ENCODE results near the gene APP.
"Not testable (repeated sequence)": the region's sequence is repeated elsewhere in the genome, so short reads cannot be mapped to it uniquely, and the experiment has no call there.

Gene APP

DNA sequence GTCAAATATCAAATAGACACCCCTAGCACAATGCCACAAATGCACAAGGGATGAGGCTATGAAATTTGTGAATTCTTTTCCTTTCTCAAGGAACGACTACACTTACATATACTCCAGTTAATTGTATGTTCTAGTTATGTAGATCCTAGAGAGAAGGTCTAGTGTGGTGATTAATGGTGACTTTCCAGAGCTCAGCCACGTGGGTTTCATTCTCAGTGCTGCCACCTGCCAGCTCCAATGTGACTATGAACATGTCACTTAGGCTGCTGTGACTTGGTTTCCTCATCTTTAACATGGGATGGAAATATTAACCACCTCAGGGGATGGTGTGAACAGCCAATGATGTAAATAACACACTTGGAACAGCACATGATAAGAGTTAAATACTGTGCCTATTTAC is 138.3 kb downstream of the APP start:
- H3K9me3 Mint-ChIP-seq, result no peaks in the 10 kb centered on the region

DNA sequence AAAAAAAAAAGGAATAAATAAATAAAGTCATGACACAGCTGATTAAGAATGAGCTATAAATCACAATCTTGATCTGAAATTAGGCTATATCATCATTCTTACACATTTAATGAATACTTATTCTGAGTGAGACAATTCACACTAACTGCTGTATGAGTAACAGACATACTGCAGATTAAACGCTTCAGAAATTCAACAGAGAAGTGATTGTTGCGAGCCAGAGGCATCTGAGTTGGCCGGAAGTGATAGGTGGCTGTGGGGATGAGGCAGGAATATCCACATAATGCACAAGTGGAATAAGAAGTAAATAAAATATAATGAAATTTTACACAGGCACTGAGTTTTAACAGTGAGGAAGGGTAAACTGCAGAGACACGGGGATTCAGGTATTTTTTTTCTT is 142.4 kb downstream of the APP start:
- no peaks in the 10 kb centered on the region for H3K36me3 Mint-ChIP-seq (ENCODE audit: low read depth)
- H3K27me3 Mint-ChIP-seq (ENCODE audit: low read depth), result no peaks in the 10 kb centered on the region
- H3K9me3 Mint-ChIP-seq, result no peaks in the 10 kb centered on the region
- H3K4me1 Mint-ChIP-seq (ENCODE audit: low read depth), result no peaks in the 10 kb centered on the region
- no peak overlapping the region for H3K27ac Mint-ChIP-seq
- no peak overlapping the region for H3K4me3 Mint-ChIP-seq

More for the DNA sequence above, 138.3 kb downstream of the APP start:
- no peak overlapping the region for H3K4me3 Mint-ChIP-seq
- H3K27ac Mint-ChIP-seq, result no peak overlapping the region
- H3K4me1 Mint-ChIP-seq (ENCODE audit: low read depth), result peaks cover 7% of the 10 kb centered on the region
- H3K36me3 Mint-ChIP-seq (ENCODE audit: low read depth), result no peaks in the 10 kb centered on the region
- no peaks in the 10 kb centered on the region for H3K27me3 Mint-ChIP-seq (ENCODE audit: low read depth)

DNA sequence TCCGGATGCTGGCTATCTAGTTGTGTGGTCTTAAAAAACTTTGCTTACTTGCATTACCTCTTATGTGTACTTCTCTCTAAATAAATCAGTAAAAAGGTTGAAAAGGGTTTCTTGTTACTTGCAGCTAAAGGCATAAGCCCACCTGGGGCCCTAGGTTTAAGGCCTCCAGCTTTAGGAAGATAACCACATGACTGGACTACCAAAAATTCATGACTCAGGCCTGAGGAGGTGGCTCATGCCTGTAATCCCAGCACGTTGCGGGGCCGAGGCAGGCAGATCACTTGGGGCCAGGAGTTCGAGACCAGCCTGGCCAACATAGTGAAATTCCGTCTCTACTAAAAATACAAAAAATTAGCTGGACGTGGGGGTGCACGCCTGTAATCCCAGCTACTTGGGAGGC is 142.9 kb downstream of the APP start:
- Mint-ChIP-seq H3K27ac (no peak overlapping the region), H3K36me3 (ENCODE audit: low read depth) (no peaks in the 10 kb centered on the region), H3K27me3 (ENCODE audit: low read depth) (no peaks in the 10 kb centered on the region), H3K4me3 (no peak overlapping the region), H3K4me1 (ENCODE audit: low read depth) (no peaks in the 10 kb centered on the region), H3K9me3 (no peaks in the 10 kb centered on the region)

DNA sequence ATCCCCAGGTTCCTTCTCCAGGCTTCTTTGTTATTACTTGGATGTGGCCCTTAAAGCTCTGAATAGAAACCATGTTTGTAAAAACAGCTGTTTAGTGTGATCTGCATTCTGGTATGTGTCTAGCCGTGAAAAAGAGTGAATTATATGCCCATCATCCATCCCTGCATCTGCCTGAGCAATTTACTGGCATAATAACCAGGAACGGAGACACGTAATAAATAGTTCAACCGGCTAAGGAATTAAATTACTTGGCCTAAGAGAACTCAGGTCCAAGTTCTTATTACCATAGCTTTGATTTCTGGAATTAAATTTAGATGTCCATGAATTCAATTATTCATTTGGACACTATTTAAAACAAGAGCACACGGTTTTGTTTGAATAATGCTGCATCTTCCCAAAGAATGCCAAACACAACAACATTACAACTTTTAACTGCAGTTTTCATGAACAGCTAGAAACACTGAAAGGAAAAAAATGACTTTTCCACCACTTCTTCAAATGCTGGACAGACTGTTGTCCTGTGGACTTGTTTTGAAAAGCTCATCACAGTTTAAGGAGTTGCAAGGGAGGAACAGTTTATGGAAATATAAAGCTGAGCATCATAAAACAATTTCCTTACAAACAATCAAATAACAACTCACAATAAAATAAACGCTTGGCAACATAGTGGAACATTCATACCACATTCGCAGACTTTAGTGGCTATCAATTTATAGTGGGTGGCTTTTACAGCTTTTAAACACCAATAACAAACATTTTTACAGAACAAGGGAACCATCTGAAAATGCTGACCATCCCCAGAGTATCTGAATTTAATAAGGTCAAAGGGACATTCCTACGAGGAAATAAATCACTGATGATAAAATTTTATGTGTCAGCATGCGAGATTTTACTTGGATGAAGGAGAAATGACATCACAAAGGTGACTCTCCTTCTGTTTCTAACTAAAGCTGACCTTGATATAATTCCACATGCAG is 144.7 kb downstream of the APP start:
- H3K27me3 Mint-ChIP-seq (ENCODE audit: low read depth), result no peaks in the 10 kb centered on the region
- H3K36me3 Mint-ChIP-seq (ENCODE audit: low read depth), result peaks cover 2% of the 10 kb centered on the region
- no peaks in the 10 kb centered on the region for H3K9me3 Mint-ChIP-seq
- no peaks in the 10 kb centered on the region for H3K4me1 Mint-ChIP-seq (ENCODE audit: low read depth)
- no peak overlapping the region for H3K4me3 Mint-ChIP-seq
- no peak overlapping the region for H3K27ac Mint-ChIP-seq

DNA sequence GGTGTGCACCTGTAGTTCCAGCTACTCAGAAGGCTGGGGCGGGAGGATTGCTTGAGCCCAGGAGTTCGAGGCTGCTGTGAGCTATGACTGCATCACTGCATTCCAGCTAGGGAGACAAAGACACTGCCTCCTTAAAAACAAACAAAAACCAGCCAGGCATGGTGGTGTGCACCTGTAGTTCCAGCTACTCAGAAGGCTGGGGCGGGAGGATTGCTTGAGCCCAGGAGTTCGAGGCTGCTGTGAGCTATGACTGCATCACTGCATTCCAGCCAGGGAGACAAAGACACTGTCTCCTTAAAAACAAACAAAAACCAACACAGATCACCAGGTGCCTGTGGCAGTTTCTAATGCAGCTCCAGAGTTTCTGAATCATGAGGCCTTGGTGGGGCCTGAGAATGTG is 147.2 kb downstream of the APP start:
- not testable (repeated sequence) for H3K4me3 Mint-ChIP-seq; H3K4me1 Mint-ChIP-seq (ENCODE audit: low read depth); H3K27me3 Mint-ChIP-seq (ENCODE audit: low read depth); H3K27ac Mint-ChIP-seq; H3K36me3 Mint-ChIP-seq (ENCODE audit: low read depth); H3K9me3 Mint-ChIP-seq

DNA sequence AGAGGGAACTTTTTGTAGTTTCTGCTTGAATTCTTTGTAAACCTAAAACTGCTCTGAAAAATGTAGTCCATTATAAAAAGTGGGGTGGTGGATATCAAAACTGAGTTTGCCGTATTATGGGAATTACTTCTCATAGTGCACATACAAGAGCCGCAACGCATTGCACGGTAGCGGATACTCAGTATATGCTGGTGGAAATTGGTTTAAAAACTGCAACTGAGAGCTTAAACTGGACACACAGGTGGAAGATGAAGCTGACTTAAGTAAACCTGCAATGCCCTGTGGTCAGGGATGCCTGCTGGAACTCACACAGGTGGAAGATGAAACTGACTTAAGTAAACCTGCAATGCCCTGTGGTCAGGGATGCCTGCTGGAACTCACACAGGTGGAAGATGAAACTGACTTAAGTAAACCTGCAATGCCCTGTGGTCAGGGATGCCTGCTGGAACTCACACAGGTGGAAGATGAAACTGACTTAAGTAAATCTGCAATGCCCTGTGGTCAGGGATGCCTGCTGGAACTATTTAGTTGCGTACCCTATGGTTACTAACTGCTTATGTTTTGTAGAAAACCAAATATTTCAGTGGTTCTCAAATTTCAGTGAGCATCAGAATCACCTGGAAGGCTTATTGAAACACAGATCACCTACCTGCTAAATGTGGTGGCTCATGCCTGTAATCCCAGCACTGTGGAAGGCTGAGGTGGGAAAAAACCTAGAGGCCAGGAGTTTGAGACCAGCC is 147.8 kb downstream of the APP start:
- not testable (repeated sequence) for H3K27me3 Mint-ChIP-seq (ENCODE audit: low read depth); H3K27ac Mint-ChIP-seq; H3K9me3 Mint-ChIP-seq; H3K4me1 Mint-ChIP-seq (ENCODE audit: low read depth); H3K4me3 Mint-ChIP-seq; H3K36me3 Mint-ChIP-seq (ENCODE audit: low read depth)

DNA sequence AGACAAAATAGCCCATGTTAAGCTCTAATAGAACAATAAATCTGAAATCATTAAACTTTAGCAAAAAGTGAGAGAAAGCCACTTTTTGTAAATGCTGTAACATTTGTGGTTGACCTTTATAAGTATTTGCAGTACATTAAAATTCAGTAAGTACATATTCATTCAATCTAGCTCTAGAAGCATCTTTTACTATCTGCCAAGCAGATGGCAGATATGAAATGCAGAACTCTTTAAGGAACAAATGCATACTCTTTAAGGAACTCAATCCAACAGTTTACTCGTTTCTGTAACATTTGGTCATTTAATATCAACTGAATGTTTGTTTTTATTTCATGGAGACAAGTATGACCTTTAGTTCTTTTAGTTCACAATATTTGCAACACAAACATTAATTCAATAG is 150.1 kb downstream of the APP start:
- Mint-ChIP-seq H3K27ac (no peak overlapping the region), H3K4me3 (no peak overlapping the region), H3K36me3 (ENCODE audit: low read depth) (peaks cover 2% of the 10 kb centered on the region), H3K9me3 (no peaks in the 10 kb centered on the region), H3K4me1 (ENCODE audit: low read depth) (no peaks in the 10 kb centered on the region), H3K27me3 (ENCODE audit: low read depth) (no peaks in the 10 kb centered on the region)

DNA sequence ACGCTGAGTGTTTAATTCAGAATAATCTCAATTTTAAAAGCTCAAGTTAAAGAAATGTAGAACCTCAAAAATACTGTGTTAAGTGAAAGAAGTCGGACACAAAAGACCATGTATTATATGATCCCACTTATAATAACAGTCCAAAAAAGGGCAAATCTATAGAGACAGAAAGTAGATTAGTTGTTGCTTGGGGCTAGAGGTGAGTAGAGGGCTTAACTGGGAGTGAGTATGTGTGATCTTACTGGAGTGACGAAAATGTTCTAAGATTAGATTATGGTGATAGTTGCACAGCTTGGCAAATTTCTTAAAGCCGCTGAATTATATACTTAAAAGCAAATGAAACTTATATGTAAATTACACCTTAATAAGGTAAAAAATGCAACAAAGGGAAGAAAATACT is 150.5 kb downstream of the APP start:
- Mint-ChIP-seq H3K4me3 (no peak overlapping the region), H3K9me3 (no peaks in the 10 kb centered on the region), H3K27ac (no peak overlapping the region), H3K36me3 (ENCODE audit: low read depth) (peaks cover 2% of the 10 kb centered on the region), H3K4me1 (ENCODE audit: low read depth) (no peaks in the 10 kb centered on the region), H3K27me3 (ENCODE audit: low read depth) (no peaks in the 10 kb centered on the region)

DNA sequence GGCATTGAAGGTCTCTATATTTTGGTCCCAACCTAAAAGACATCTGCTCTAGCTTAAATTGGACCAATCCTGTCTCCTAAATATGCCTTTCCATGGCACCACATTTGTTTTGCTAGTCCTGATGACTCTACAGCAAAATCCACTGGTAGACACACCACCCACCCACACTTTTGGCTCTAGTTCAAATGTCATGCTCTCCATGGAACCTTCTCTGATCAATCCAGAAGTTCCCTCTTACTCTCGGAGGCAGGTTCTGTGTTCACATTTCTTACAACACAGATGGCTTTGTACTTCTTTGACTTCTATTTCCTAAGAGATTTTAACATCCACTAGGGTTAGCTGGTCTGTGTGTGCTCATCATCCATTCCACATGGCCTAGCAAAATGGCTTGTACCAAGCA is 151.3 kb downstream of the APP start:
- no peaks in the 10 kb centered on the region for H3K4me1 Mint-ChIP-seq (ENCODE audit: low read depth)
- H3K27ac Mint-ChIP-seq, result no peak overlapping the region
- H3K9me3 Mint-ChIP-seq, result no peaks in the 10 kb centered on the region
- no peak overlapping the region for H3K4me3 Mint-ChIP-seq
- peaks cover 2% of the 10 kb centered on the region for H3K36me3 Mint-ChIP-seq (ENCODE audit: low read depth)
- H3K27me3 Mint-ChIP-seq (ENCODE audit: low read depth), result no peaks in the 10 kb centered on the region

DNA sequence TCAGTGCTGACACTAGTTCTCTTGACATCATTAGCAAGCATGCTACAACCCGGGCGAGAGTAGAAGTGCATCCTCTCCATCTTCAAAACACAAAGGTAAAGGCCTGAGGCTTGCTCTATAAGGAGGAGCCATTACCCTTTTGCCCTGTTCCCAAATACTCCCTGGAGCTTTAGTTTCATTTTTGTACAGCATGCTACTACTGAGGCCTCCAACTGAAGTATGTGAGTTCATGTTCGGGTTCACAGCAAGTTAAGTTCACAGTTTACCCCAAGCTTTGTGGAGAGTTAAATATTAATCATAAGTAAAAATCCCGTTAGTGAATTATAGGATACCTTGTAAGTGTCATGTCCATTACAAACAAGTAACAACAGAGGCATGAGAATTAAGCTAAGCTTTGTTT is 156.6 kb downstream of the APP start:
- H3K36me3 Mint-ChIP-seq (ENCODE audit: low read depth), result no peaks in the 10 kb centered on the region
- H3K27me3 Mint-ChIP-seq (ENCODE audit: low read depth), result no peaks in the 10 kb centered on the region
- H3K4me3 Mint-ChIP-seq, result no peak overlapping the region
- no peak overlapping the region for H3K27ac Mint-ChIP-seq
- H3K9me3 Mint-ChIP-seq, result no peaks in the 10 kb centered on the region
- no peaks in the 10 kb centered on the region for H3K4me1 Mint-ChIP-seq (ENCODE audit: low read depth)

DNA sequence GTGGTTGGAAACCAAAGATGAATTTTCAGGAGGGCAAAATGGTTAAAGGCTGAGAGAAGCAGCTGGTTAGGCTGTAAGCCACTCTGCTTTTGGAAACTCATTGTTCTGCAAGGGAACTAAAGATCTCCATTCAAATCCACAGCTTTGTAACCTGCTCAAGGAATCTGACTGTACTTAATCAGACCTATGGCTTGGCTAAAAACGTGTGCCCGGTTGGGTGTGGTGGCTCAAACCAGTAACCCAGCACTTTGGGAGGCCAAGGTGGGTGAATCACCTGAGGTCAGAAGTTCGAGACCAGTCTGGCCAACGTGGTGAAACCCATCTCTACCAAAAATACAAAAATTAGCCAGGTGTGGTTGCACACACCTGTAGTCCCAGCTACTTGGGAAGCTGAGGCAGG is 158.1 kb downstream of the APP start:
- H3K27me3 Mint-ChIP-seq (ENCODE audit: low read depth); H3K27ac Mint-ChIP-seq; H3K36me3 Mint-ChIP-seq (ENCODE audit: low read depth); H3K4me3 Mint-ChIP-seq; H3K9me3 Mint-ChIP-seq; H3K4me1 Mint-ChIP-seq (ENCODE audit: low read depth): not testable (repeated sequence)

DNA sequence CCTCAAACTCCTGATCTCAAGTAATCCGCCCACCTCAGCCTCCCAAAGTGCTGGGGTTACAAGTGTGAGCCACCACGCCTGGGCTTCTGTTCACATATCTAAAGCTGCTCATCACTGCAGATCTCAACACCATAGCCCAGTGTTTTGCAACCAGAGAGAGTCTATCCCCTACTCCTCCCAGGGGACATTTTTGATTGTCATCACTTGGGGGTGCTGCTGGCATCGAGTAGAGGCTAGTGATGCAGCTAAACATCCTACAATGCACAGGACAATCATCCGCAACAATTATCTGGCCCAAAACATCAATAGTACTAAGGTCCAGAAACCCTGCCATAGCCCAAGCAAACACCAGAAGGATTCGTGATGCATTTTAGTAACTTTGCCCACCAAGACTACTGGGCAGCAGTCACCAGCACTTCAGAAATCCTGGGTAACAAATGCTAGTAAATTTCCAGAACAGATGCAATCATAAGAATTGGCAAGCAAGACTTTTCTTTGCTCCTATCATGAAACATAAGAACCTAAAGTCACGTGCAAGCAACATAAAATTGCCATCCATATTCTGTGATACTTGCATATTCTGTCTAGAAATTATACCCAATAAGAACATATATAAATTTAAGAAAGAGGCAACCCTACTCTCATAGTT is 159.2 kb downstream of the APP start:
- H3K4me1 Mint-ChIP-seq (ENCODE audit: low read depth), result peaks cover 2% of the 10 kb centered on the region
- no peaks in the 10 kb centered on the region for H3K27me3 Mint-ChIP-seq (ENCODE audit: low read depth)
- H3K27ac Mint-ChIP-seq, result no peak overlapping the region

DNA sequence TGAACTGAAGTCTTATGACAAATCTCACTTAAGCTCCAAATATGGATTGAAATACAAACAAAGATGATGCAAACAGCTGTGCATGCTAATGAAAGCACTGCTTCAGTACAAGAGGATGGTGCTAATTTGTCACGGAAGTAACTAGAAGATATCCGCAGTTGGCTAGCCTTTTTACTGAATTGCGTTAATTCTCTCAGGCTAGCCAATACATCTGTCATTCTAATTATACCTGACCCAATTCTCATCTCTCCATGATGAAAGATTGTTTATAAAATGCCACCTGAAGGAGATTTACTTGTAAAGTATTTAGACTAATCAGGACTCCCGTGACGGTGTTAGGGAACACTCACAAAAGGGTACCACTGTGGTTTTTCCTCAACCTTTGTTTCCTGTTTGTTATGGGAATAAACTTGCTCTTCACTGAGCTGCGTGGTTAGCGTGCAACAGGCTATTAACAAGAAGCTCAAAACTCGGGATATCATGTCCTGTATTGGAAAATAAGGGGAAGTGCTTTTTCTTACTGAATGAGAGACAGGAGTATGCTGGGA is 162.5 kb downstream of the APP start:
- H3K36me3 Mint-ChIP-seq (ENCODE audit: low read depth), result no peaks in the 10 kb centered on the region
- peaks cover 2% of the 10 kb centered on the region for H3K4me1 Mint-ChIP-seq (ENCODE audit: low read depth)
- H3K27me3 Mint-ChIP-seq (ENCODE audit: low read depth), result no peaks in the 10 kb centered on the region
- H3K27ac Mint-ChIP-seq, result no peak overlapping the region
- H3K9me3 Mint-ChIP-seq, result no peaks in the 10 kb centered on the region
- H3K4me3 Mint-ChIP-seq, result no peak overlapping the region

More for the DNA sequence above, 159.2 kb downstream of the APP start:
- H3K36me3 Mint-ChIP-seq (ENCODE audit: low read depth), result no peaks in the 10 kb centered on the region
- H3K9me3 Mint-ChIP-seq, result no peaks in the 10 kb centered on the region
- no peak overlapping the region for H3K4me3 Mint-ChIP-seq

DNA sequence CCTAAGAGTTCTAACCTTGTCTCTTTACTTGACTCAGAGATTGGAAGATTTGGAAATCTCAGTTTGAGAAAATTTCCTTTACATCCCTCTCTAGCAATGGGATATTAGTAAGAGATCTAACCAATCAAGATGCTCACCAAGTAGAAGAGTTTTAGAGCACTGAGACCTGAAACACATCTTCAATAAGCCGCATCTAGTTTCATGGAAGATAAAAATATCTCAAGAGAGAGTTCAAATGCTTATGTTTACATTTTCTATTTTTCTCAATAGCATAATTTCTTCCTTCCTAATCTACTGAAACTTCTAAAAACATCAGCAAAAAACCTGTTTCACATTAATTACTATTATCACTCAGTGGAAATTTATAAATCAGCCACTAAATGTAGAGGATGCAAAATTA is 165.1 kb downstream of the APP start:
- Mint-ChIP-seq H3K4me3 (no peak overlapping the region), H3K27me3 (ENCODE audit: low read depth) (no peaks in the 10 kb centered on the region), H3K27ac (no peak overlapping the region), H3K9me3 (no peaks in the 10 kb centered on the region), H3K4me1 (ENCODE audit: low read depth) (peaks cover 5% of the 10 kb centered on the region), H3K36me3 (ENCODE audit: low read depth) (no peaks in the 10 kb centered on the region)
